ENCODE data around the gene TTC6.

Gene TTC6

DNA sequence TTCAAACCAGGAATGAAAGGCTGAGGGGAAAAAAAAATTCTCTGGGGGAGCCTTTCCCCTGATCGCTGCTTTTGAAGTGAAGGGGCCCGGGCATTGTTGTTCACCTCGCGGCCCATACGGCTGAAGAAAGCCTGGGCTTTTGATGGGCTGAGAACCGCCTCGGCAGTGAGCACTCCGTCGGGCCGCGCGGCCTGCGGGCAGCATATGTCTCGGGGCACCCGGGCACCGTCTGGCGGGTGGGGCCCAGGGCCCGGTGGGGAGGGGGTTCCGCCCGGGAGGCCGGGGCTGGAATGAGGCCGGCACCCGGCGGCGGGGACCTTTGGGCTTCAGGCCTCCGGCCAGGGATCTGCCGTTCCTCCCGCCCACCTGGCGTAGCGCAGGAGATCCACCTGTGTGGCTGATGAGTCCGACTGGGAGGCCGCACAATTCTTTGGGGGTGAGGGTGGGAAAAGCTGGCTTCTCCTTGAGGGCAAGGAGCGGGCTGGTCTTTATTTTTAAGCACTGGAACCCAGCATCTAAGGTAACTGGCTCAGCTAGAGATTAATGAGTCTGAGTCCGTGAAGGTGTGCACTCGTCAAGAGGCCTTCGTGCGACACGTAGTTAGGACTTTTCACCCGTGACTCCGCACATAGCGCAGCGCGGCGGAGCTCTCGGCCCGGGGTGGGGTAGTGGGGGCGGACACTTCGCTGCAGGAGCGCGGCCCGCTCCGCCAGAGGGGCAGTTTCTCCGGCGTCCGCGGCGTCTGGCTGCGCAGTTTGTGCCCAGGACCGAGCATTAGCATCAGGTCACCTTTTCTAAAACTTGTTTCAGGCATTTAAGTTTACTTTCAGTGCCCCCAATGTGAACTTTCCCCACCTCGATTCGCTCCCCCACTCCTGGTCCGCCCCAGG lies 11.0 kb upstream of the TTC6 start:
- DNase-seq (ENCODE audit: low read depth, low spot score), result no peak

DNA sequence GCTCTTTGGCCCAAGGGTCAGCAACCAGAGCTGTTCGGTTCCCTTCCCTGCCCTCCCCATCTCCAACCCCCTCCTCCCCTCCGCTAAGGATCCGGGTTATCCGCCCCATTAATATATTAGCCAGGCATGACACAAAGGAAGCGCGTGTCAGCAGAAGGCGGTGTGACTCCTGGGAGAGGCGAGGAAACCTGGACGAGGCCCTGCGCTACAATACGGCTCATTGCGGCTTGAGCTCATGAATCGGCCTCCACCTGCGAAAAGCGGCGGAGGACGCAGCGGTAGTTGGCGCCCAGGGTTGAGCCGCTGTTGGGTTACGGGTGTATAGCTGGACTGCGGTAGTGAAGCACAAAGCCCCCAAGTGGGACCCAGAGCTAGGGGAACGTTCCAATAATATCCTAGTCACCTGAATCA lies 10.3 kb upstream of the TTC6 start:
- no peak for DNase-seq (ENCODE audit: low read depth, low spot score)

DNA sequence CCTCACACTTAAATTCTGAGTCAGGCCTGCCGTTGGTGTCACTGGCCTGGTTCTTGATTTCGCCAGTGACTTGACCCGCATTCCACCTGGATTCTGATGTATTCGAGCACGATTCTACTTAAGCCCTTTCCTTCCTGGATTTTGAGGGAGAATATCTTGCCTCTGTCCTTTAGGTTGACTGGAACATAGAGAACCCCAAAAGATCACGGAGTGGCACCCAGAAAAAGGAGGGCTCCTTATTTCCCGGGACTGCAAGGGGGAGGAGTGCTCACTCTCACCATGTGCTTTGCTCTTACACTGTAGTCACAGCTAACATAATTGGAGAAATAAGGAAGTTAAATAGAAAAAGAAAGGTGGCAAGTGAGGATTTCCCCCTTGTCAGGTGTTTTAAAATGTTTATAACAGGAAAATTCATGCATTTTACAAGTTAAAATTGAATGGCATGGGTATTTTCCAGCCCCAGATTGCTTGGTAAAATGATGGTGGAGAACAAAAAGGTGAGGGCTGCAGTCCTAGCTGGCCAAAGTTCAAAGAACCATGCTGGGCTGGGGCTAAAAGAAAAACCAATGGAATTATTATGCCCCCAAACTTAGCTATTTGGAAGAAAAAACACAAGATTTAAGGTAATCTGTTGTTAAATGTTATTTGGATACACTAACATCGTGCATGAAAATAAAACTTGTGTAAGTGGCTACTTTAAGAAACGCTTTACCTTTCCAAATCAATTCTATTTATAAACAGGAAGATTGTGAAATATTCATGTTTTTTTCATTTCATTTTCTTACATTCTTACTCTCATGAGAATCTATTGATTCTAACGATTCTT lies 9.2 kb upstream of the TTC6 start:
- no peak for DNase-seq (ENCODE audit: low read depth, low spot score)

DNA sequence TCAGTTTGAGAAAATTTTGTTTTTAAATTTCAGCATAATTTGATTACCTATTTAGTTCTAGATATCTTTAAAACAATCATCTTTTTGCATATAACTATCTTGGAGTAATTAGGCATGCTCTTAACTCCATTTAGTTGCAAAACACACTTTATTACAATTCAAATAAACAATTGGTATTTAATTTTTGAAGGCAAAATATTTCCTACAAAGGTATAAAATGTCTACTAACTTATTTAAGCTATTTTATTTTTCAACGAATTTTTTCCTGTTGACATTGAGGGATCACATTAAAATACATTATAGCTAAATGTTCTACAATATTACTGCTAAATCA lies 8.7 kb upstream of the TTC6 start:
- DNase-seq (ENCODE audit: low read depth, low spot score), result no peak

DNA sequence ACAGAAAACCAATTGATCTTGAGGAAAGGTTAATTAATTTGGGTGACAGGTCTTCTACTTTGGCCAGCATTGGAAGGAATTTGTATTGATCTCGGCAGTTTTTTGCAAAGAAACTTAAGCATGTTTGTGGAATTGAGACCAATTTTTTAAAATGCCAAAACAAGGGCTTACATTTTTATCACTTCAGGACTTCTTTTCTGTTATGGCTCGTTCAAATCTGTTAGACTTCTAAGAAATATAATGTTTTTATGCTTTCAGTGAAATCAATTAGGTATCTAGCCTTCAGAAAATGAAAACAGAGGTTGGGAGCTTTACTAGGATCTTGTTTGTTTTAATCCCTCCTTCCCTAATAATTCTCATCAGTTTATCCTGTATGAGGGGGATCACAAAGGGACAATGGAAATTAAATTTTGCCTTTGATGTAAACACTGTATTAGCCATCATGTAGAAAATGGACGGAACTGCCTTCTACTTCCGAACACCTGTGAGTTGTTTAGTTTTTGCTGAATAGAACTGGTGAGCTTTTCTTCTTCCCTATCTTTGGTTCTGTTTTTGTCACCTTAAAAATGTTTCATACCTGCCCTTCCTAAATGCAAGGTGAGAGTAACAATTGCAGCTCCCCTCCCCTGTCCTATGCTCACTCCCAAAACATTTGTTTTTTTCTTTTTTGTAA lies 8.2 kb upstream of the TTC6 start:
- no peak for DNase-seq (ENCODE audit: low read depth, low spot score)

DNA sequence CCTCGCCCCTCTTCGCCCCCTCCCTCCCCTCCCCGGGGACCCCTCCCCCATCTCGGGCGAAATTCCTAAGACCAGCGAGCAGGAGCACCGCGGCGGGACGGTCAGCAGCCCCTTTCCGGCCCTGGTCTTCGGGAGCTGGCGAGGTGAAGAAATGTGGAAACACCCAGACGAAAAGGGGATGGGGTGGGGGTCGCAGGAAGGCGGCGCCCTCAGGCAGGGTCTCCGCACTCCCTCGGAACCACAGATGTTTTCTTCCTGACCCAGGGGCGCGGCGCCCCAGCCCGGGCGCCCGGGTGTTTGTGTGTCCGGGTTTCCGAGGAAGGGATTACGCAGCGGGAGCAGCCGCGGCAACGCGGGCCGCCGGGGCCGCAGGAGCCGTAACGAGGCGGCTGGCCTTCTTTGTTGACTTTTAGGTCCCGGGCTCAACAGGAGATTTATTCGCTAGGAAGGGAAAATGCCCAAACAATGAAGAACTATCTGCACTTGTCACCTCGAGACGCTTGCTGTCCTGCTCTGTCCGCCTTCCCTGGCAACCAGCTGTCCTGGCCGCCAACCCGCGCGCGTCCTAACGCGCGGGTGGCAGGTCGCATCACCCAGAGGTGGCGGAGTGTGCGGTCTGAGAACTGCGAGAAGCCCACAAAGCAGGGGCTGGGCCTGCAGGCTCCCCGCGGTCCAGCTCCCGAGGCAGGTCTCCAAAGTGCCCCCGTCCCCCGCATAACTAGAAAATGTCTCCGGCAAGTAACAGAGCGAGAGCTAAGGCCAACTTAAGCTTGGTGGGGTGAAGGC lies 7.4 kb upstream of the TTC6 start:
- DNase-seq (ENCODE audit: low read depth, low spot score), result no peak

DNA sequence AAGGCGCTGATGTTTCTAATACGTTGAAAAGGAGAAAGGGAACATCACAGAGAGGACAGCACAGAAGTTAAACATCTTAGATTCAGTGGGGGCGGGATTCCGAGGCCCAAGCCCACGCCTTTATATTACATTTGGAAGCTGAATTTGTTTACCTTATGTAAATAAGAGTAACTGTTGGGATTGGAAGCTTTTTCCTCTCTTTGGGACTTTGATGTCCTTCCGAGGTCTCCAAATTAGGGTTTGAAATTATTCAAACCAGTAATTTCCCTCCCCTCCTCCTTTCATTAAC lies 6.8 kb upstream of the TTC6 start:
- DNase-seq (ENCODE audit: low read depth, low spot score), result no peak

DNA sequence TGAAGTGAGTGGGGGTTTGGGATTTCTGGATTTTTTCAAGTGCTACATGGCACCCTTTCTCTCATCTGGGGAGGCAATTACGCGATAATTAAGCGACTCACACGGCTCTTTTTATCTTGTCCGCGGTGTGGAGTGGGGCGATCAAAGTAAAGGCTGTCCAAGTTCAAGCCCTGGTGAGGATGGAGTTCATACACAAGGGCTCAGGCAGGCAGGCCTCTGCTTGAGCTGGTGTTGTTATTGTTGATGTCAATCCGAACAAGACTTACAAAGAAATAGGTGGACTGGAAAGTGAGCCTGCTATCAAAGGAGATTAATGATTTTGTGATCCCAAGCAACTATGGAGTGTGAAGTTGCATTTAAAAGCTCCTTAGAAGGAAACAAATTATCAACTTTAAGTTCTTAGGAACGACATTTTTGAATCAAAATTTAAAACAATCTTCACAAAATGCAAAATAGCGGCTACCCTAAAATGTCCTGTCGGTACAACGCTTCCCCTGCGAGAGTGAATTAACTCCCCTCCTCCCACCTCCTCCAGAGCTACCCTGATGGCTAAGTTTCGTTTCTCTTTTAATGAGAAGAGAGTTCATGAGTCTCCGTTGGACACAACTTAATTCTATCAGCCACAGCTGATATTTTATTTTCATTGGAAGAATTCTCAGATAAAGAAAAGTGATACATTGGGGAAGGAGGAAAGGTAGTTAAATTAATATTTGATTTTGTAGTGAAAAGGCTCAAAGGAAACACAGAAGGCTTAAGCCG lies 6.3 kb upstream of the TTC6 start:
- no peak for DNase-seq (ENCODE audit: low read depth, low spot score)

DNA sequence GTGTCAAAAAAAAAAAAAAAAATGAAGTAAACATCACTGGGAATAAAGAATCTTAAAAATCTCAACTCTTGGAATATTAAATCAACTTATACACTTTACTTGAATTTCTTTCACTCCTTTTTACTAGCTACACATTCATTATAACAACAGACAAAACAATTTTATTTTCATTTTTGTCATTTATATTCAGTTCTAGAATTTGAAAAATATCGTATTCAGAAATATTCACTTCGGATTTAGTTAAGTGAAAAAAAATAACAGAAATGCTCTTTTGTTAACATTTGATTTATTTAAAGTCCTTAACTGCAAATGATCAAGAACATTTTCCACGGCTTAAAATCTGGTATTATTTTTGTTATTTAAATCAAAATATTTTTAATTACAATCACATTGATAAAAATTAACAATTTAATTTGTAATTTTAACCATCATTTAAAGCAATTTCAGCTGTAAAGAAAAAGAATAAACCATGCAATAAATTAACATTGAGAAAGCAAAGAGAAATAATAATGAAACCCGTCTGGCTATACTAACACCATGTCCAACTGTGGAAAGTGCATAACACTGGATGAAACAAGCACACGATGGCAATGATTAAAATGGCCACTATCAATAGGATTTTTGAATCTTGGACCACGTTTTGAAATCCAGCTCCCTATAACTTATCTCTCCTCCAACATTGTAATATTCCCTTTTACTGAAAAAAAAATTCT lies 5.6 kb upstream of the TTC6 start:
- no peak for DNase-seq (ENCODE audit: low read depth, low spot score)

DNA sequence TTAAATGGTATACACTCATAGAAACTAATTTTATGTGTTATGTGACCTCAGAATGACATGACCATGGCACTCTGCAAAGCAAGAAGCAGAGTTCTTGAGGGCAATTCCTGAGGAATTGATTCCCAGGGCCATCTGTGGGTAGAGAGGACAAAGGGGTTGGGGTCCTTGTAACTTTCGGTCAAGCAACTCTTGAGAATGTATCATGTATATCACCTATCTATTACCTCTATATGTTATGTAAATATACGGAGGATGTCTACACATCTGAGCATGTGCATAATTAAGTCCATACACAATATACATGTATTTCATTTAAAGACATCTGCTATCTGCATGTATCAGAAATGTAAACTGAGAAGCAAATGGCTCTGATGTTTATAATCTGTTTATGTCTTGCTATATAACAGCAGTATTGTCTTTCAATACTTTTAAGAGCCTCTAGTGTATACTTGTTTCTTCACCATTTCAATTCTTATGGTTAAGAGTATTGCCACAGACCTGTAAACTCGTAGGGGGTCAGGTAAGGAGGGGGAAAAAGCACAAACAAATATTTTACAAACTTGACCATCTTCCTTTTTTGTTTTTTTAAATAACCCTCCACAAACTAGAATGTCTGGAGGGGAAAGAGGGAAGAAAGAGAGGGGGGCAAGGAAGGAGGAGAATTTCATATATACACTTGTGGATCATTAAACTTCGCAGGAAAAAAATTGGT lies 4.8 kb upstream of the TTC6 start:
- DNase-seq (ENCODE audit: low read depth, low spot score), result no peak

DNA sequence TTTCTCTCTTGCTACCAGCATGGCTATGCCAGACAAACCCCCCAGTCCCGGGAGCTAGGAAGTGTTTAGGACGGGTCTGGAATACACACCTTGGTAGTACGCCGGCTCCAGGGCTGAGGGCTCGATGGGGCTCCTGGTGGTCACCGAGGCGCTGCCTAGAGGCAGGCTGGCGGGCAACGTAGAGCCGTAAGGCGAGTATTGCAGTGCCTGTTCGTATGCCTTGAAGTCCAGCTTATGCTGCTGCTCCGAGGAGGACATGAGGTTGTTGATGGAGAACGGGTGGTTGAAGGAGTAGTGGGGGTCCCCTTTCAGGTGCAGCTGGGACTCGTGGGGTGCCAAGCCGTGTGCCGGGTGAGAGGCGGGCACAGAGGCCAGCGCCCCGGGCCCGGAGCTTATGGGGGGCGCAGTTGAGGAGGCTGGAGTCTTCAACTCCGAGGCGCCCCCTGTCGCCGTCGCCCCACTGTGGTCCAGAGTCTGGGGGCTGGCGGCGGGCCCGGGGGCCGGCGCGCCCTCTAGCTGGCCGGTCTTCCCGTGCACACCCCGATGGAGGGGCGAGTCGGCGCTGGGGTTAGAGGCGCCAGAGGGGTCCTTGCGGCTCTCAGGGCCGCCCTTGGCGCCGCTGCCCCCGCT lies 4.0 kb upstream of the TTC6 start:
- no peak for DNase-seq (ENCODE audit: low read depth, low spot score)

DNA sequence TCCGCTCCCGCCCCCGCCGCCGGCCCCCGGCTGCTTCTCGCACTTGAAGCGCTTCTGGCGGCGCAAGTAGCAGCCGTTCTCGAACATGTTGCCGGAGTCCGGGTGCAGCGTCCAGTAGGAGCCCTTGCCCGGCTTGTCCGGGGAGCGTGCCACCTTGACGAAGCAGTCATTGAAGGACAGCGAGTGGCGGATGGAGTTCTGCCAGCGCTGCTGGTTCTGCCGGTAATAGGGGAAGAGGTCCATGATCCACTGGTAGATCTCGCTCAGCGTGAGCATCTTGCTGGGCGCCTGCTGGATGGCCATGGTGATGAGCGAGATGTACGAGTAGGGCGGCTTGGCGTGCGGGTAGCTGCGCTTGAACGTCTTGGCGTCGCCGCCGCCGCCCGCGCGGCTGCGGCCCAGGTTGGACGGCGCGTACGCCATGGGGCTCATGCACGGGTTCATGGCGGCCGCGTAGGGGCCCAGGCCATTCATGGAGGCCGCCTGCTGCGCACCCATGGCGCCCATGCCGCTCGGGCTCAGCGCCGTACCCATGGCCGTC lies 3.4 kb upstream of the TTC6 start:
- no peak for DNase-seq (ENCODE audit: low read depth, low spot score)

DNA sequence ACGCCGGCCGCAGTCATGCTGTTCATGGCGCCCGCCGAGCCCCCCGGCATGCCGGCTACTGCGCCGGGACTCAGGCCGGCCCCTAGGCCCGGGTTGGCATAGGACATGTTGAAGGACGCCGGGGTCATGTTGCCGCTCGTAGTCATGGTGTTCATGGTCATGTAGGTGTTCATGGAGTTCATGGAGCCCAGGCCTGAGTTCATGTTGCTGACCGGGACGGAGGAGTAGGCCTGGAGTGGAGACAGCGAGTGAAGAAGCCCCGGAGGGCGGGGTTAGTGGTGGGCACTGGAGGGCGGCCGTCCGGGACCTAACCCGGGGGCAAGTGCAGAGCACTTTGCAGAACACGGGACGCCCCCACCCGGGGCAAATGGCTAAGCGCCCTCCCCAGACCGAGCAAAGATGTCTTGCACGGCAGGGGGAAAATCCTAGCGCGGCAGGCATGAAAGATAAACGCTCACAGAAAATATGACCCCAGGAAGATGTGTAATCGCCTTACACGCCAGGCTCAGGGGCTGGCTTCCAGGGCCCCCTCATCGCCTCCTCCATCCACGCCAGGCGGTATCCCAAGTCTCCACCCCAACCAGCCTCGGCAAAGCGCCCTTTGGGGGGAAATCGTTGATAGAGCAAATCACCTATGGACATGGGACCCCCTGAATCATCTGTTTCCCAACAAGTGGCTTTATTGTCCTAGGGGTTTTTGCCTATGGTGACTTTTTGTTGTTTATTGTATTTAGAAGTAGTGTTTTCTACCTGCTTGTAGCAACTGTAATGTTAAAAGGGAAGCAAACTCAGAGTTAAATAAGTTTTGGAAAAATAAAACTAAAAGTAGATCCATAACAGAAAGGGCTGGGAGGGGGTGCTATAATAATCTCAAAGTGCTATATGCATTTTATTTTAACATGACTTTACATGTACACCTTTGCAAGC lies 2.7 kb upstream of the TTC6 start:
- no peak for DNase-seq (ENCODE audit: low read depth, low spot score)

DNA sequence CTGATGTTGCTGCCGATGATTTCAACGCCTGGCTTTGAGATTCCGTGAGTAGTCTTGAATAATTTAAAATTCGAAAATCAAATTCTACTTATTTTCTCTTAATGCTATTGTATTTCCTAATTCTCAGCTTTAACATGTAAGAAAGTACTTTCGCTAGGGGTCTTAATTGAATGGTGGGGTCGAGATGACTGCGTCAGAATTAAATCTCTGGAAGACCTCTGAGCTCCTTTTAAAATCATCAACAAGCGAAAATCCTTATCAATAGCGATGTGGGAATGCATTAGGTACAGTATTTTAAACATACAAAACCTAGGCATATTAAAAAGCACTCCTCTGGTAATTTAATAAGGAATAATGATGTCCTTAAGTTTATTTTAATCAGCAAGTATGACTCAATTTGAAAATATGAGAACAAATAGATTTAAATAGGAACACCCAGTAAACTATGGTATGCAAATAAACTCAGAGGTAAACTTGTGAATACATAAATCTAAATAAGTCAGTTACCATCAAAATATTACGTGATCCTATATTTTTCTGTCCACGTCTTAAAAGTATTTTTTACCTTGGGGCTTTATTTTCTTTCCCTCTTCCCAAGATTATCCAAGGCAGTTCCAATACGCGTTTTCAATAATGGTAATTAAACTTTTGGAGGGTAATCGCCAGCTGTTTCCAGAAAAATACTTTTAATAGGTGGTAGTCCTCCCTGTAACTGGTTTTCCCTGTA lies 1.8 kb upstream of the TTC6 start:
- DNase-seq (ENCODE audit: low read depth, low spot score), result no peak

DNA sequence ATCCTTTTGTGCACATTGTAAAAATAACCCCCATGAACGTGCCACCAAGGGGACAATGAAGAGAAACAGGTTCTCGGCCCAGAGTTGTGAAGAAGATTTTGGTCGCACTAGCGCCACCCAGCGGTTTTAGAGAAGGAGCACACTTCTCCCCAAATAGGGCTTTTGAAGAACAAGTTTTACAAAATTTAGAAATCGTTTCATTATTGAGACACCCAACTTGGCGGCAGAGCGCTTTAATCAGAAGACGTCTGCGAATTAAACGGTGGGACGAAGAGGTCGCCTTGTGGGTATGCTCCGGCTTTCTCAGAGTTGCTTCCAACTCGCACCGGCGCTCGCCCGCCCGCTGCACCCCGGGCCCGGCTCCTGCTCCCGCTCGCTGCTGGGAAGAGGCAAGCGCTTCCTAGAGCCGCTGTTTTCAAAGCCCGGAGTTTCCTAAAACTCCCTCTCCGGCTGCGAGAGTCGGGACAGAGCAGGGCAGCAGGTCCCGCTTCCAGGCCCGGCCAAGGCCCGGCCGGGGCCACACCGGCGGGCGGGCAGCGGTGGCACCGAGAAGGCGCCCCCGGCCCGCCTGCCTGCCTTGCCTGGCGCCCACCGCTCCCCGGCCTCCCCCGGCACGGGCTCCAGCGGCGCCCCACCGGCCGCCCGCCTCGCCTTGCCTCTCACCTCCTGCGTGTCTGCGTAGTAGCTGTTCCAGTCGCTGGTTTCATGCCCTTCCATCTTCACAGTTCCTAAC lies 1.0 kb upstream of the TTC6 start:
- no peak for DNase-seq (ENCODE audit: low read depth, low spot score)

DNA sequence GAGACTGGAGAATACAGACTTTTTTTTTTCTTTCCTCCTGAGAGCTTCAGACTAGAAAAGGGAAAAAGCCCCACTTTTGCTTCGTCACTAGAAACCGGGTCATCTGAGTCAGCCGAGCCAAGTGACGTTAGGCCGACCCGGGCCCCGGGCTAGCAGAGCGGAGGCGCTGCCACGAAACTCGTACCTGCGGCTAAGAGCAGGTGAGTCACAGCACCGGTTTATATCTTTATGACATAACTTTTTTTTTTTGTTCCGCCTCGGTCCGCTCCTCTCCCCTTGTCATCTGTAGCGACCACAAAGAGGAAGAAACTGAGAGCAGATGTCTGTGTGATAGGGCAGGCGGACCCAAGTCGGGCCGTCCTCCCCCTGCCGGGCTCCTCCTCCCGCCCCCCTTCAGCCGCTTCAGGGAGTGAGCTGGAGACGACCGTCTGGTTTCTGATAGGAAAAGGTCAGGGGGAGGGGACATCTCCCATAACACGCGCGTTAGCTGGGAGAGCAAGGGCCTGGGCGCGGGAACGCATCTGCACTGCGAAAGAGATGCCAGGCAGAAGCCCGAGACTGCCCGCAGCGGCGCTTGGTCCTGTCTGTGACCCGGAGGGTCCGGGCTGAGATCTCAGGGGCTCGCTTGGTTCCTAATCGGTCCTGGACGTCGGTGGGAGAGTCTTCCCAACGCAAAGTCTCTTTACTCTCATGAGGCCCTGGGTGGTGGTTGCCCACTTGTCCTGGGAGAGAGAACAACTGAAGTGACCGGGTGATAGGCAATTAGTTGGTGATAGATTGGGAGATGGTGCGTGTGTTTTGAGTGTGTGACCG lies 586 bp downstream of the TTC6 start:
- DNase-seq (ENCODE audit: low read depth, low spot score), result no peak

All from brain pericyte (primary cell).